T-helper 1 cell (primary cell): ENCODE measurements around the gene FKBP5.

Experiments
- DNase-seq, 5 donors: peaks; one replicate each; pipeline ENCODE4 v3.0.0-alpha.2; 2012 to 2020

The FKBP5 gene

GRCh38 chr6:35534407-35535170, 154.1 kb downstream of the FKBP5 start:
- no peak for DNase-seq

GRCh38 chr6:35533981-35534380, 154.7 kb downstream of the FKBP5 start:
- DNase-seq = no peak

- DNase-seq = no peak
Measured at GRCh38 chr6:35532126-35532525, 156.6 kb downstream of the FKBP5 start.

- no peak for DNase-seq
Measured at GRCh38 chr6:35524380-35525020, 164.2 kb downstream of the FKBP5 start.
